Mesangial cell (primary cell): Measurements from ENCODE around the gene KIF19. TPM values are rescaled to one million over a fixed set of nuclear protein-coding genes. Genes with fewer than 3 reads are reported as not detected.

Experiments
- total RNA-seq: library from RNA; depleted of rRNA; stranded (reverse); fragments of >200 nt; gene quantifications from 2 replicates; pipeline ENCODE4 v1.2.3, GENCODE V29; 2015

Gene KIF19, protein sequence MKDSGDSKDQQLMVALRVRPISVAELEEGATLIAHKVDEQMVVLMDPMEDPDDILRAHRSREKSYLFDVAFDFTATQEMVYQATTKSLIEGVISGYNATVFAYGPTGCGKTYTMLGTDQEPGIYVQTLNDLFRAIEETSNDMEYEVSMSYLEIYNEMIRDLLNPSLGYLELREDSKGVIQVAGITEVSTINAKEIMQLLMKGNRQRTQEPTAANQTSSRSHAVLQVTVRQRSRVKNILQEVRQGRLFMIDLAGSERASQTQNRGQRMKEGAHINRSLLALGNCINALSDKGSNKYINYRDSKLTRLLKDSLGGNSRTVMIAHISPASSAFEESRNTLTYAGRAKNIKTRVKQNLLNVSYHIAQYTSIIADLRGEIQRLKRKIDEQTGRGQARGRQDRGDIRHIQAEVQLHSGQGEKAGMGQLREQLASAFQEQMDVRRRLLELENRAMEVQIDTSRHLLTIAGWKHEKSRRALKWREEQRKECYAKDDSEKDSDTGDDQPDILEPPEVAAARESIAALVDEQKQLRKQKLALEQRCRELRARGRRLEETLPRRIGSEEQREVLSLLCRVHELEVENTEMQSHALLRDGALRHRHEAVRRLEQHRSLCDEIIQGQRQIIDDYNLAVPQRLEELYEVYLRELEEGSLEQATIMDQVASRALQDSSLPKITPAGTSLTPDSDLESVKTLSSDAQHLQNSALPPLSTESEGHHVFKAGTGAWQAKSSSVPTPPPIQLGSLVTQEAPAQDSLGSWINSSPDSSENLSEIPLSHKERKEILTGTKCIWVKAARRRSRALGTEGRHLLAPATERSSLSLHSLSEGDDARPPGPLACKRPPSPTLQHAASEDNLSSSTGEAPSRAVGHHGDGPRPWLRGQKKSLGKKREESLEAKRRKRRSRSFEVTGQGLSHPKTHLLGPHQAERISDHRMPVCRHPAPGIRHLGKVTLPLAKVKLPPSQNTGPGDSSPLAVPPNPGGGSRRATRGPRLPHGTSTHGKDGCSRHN
- total RNA-seq: not detected in 2 replicates

GRCh38 chr17:74325743-74326379 is at the start of gene KIF19:
Gene KIF19 (plus strand): TSS chr17:74326226. CDS start chr17:74326350, 124 bp downstream.

GRCh38 chr17:74361230-74362068 is 35.4 kb downstream of the KIF19 start, which contains the start of gene BTBD17:
Gene BTBD17 (minus strand): TSS chr17:74361868. CDS start chr17:74361819, 49 bp downstream.

GRCh38 chr17:74367206-74367605 is 41.2 kb downstream of the KIF19 start, which contains the start of gene GPR142:
Gene GPR142 (plus strand): TSS chr17:74367506. CDS start chr17:74369541, 2,035 bp downstream.

Other genes with a start within 250 kb of the KIF19 start
- 456 and 999 TPM in 2 replicates for gene RPL38, start 122.5 kb upstream of the KIF19 start, total RNA-seq
- 1.8 and 4.1 TPM in 2 replicates for gene TTYH2, start 112.7 kb upstream of the KIF19 start, total RNA-seq
- gene DNAI2, start 52.0 kb upstream of the KIF19 start, total RNA-seq: not detected in 2 replicates
- not detected in 2 replicates for gene BTBD17, start 35.6 kb downstream of the KIF19 start, total RNA-seq
- gene GPR142, start 41.3 kb downstream of the KIF19 start, total RNA-seq: not detected in 2 replicates
- 40.1 and 174 TPM in 2 replicates for gene GPRC5C, start 105.9 kb downstream of the KIF19 start, total RNA-seq
- not detected in 2 replicates for gene CD300A, start 140.4 kb downstream of the KIF19 start, total RNA-seq
- gene CD300LB, start 205.2 kb downstream of the KIF19 start, total RNA-seq: not detected in 2 replicates
- gene CD300C, start 219.9 kb downstream of the KIF19 start, total RNA-seq: not detected in 2 replicates
- not detected in 2 replicates for gene CD300H, start 241.3 kb downstream of the KIF19 start, total RNA-seq